Measurements from ENCODE around the gene NEDD4.

DNA sequence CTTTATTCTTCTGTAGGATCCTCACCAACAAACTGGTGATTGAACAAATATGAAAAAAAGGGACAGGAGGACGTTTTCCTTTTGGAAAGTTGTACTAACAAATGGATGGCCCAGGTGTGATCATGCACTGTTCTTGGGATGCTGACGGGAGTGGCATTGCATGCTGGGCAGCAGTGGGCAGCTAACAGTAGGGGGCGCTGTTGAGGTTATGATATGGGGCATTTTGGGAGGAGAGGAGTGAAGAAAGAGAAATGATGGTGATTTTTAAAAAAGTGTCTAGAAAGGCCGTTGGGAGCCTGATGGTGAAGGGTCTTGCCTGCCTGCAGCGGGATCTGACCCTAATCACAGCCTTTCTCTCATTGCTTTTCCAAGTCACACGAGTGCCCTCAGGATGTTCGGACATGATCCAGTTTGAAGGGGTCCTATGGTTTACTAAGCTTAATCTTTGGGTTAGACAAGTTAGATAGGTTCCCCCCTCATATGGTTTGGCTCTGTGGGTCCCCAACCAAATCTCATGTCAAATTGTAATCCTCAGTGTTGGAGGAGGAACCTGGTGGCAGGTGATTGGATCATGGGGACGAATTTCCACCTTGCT is 204.2 kb downstream of the NEDD4 start:
- no peak for TF ChIP-seq POLR2AphosphoS5 (IDR thresholded peaks at IDR 0.05; ENCODE audit: low read depth, low read length)
- TF ChIP-seq TAF1 (IDR thresholded peaks at IDR 0.05; ENCODE audit: borderline replicate concordance, insufficient read depth, low read length), result no peak

Data from PFSK-1 (cell line).